T-helper 1 cell treated with Interleukin-12 subunit alpha and Interleukin-12 subunit beta and Interleukin-4 antibody, amounts not matched to agents 30 ng/mL and 1 ng/mL, for 36 hours (primary cell): Measurements from ENCODE around the gene CELA2A. TPM values are rescaled to one million over a fixed set of nuclear protein-coding genes. Genes with fewer than 3 reads are reported as not detected.

Source experiments
- total RNA-seq: library from RNA; stranded (reverse); gene quantifications from 2 replicates; pipeline ENCODE4 v1.2.3, GENCODE V29; 2022

Gene CELA2A
- total RNA-seq, 1 donor from 2014 or later = not detected

Other genes with a start within 250 kb of the CELA2A start
- not detected in 2 replicates for gene FHAD1, start 209.5 kb upstream of the CELA2A start, total RNA-seq
- gene EFHD2, start 46.8 kb upstream of the CELA2A start, total RNA-seq = 146 and 149 TPM in 2 replicates
- 0.66 and 1.0 TPM in 2 replicates for gene CTRC, start 18.3 kb upstream of the CELA2A start, total RNA-seq
- not detected in 2 replicates for gene CELA2B, start 19.4 kb downstream of the CELA2A start, total RNA-seq
- 26.0 and 27.1 TPM in 2 replicates for gene CASP9, start 67.5 kb downstream of the CELA2A start, total RNA-seq
- gene DNAJC16, start 70.1 kb downstream of the CELA2A start, total RNA-seq = 21.6 and 26.3 TPM in 2 replicates
- gene AGMAT, start 128.3 kb downstream of the CELA2A start, total RNA-seq = 18.3 TPM in 2 replicates
- gene DDI2, start 160.7 kb downstream of the CELA2A start, total RNA-seq = 36.3 and 39.6 TPM in 2 replicates
- gene PLEKHM2, start 227.6 kb downstream of the CELA2A start, total RNA-seq = 65.1 and 72.1 TPM in 2 replicates